ENCODE measurements around the gene RAC3. TPM values are rescaled to one million over a fixed set of nuclear protein-coding genes. Genes with fewer than 3 reads are reported as not detected.

RAC3 gene
- total RNA-seq, 1 donor: 1.8 TPM

DNA sequence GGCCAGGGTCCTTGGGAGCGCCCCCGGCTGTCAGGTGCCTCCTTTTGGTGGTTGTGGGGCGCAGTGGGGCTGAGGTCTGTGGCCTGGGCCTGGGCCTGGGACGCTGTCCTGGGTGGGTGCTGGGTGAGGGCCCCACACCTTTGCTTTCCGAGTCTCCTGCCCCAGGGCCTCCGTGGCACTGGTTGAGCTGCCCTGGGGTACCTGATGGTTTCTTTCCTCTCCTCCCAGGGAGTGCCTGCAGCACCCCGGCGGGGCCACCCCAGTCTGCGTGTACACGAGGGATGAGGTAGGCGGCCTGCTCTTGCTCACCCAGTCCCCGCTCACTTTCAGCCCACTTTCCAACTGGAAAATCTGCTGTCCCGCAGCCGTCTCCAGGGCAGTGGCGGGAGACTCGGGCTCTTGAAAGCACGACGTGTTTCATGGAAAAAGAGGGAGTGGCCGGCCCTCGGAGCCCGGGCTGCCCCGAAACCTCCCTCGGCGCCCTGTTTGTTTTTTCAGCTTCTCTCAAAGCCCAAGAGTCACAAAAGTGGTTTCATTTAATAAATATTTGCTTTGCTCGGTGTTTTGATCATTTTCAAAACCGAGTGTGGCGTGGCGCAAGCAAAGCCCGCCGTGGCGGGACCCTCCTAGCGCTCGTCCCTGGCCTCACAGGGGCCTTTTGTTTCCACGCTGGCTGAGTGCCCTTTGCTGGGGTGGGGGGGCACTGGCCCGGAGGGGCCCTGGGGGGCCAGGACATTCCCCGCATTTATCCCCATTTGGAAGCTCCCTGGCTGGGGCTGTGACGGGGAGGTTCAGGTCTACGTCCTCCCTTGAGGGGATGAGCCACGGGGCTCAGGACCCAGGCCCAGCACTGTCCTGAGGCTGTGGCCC, 36.6 kb upstream of the RAC3 start:
- TF ChIP-seq, protein P1, sequence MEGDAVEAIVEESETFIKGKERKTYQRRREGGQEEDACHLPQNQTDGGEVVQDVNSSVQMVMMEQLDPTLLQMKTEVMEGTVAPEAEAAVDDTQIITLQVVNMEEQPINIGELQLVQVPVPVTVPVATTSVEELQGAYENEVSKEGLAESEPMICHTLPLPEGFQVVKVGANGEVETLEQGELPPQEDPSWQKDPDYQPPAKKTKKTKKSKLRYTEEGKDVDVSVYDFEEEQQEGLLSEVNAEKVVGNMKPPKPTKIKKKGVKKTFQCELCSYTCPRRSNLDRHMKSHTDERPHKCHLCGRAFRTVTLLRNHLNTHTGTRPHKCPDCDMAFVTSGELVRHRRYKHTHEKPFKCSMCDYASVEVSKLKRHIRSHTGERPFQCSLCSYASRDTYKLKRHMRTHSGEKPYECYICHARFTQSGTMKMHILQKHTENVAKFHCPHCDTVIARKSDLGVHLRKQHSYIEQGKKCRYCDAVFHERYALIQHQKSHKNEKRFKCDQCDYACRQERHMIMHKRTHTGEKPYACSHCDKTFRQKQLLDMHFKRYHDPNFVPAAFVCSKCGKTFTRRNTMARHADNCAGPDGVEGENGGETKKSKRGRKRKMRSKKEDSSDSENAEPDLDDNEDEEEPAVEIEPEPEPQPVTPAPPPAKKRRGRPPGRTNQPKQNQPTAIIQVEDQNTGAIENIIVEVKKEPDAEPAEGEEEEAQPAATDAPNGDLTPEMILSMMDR (IDR thresholded peaks at IDR 0.05; ENCODE audit: extremely low read depth, low read depth, low read length): no peak
- Histone ChIP-seq H4K20me1 (ENCODE audit: insufficient read depth, low read length) (peaks cover 31% of the 10 kb centered on the region), H3K79me2 (ENCODE audit: insufficient read depth, low read length) (peaks cover 17% of the 10 kb centered on the region), H3K9me3 (ENCODE audit: low read depth, low read length) (no peaks in the 10 kb centered on the region), H2AFZ (ENCODE audit: low read length) (no peak overlapping the region), H3K27me3 (ENCODE audit: insufficient read depth, low read length) (no peaks in the 10 kb centered on the region), H3K4me2 (ENCODE audit: insufficient read depth, low read length) (no peak overlapping the region), H3K27ac (ENCODE audit: low read depth, low read length) (no peak overlapping the region), H3K4me3 (ENCODE audit: insufficient read depth, low read length) (no peak overlapping the region), H3K36me3 (ENCODE audit: insufficient read depth, low read length) (peaks cover 8% of the 10 kb centered on the region), H3K4me1 (ENCODE audit: insufficient read depth, low read length) (peaks cover 14% of the 10 kb centered on the region)
- no peak for DNase-seq (ENCODE audit: insufficient read length, low spot score, missing footprints)

DNA sequence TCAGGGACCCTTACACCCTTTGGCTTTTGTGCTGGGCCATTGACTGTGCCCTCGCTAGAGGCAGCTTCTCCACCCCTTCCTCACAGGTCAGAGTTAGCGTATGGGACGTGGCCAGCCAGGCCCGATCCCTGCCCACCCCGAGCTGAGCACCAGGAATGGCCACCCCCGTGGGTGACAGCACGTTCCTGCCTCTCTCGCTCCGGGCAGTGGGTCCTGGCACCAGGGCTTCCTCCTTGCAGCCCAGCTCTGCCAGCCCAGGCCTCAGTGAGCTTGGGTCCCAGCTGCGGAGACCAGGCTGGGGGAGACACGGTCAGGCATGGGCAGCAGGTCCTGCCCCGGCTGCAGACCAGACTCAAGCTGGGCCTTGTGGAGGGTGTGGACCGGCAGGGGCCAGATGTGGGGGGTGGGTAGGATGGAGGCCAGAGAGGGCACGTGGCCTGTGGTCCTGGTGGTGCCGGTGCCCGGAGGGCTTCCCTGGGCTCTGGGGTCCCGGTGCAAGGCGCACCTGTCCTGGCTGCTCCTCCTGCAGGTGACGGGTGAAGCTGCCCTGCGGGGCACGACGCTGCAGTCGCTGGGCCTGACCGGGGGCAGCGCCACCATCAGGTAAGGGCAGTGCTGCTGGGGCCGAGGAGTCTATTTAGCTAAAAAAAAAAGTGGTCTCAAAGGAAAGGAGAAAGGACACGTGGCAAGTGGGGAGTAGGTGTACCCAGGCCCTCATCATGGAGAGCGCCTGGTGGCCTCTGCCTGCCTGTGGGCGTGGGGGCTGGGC, 35.8 kb upstream of the RAC3 start:
- DNase-seq (ENCODE audit: insufficient read length, low spot score, missing footprints): no peak
- no peak overlapping the region for H3K4me3 ChIP-seq (ENCODE audit: insufficient read depth, low read length)
- H3K9me3 ChIP-seq (ENCODE audit: low read depth, low read length): no peaks in the 10 kb centered on the region
- H3K27ac ChIP-seq (ENCODE audit: low read depth, low read length): no peak overlapping the region
- H3K79me2 ChIP-seq (ENCODE audit: insufficient read depth, low read length): peaks cover 19% of the 10 kb centered on the region
- H3K4me1 ChIP-seq (ENCODE audit: insufficient read depth, low read length): peaks cover 14% of the 10 kb centered on the region
- H3K4me2 ChIP-seq (ENCODE audit: insufficient read depth, low read length): no peak overlapping the region
- H3K27me3 ChIP-seq (ENCODE audit: insufficient read depth, low read length): no peaks in the 10 kb centered on the region
- no peak overlapping the region for H2AFZ ChIP-seq (ENCODE audit: low read length)
- TF ChIP-seq, protein P1 (IDR thresholded peaks at IDR 0.05; ENCODE audit: extremely low read depth, low read depth, low read length): no peak
- H4K20me1 ChIP-seq (ENCODE audit: insufficient read depth, low read length): peaks cover 28% of the 10 kb centered on the region
- peaks cover 8% of the 10 kb centered on the region for H3K36me3 ChIP-seq (ENCODE audit: insufficient read depth, low read length)

DNA sequence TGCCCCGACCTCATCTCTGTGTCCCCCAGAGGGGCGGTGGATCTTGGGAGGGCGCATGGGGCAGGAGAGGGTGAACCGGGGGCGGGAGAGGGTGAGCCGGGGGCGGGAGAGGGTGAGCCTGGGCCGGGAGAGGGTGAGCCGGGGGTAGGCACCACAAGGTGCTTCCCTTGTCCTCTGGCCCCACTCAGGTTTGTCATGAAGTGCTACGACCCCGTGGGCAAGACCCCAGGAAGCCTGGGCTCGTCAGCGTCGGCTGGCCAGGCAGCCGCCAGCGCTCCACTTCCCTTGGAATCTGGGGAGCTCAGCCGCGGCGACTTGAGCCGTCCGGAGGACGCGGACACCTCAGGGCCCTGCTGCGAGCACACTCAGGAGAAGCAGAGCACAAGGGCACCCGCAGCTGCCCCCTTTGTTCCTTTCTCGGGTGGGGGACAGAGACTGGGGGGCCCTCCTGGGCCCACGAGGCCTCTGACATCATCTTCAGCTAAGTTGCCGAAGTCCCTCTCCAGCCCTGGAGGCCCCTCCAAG, 35.2 kb upstream of the RAC3 start:
- TF ChIP-seq, protein P1 (IDR thresholded peaks at IDR 0.05; ENCODE audit: extremely low read depth, low read depth, low read length): no peak
- H3K4me2 ChIP-seq (ENCODE audit: insufficient read depth, low read length): no peak overlapping the region
- H3K9me3 ChIP-seq (ENCODE audit: low read depth, low read length): no peaks in the 10 kb centered on the region
- H3K27me3 ChIP-seq (ENCODE audit: insufficient read depth, low read length): no peaks in the 10 kb centered on the region
- no peak overlapping the region for H3K4me3 ChIP-seq (ENCODE audit: insufficient read depth, low read length)
- H3K36me3 ChIP-seq (ENCODE audit: insufficient read depth, low read length): peaks cover 8% of the 10 kb centered on the region
- H3K27ac ChIP-seq (ENCODE audit: low read depth, low read length): no peak overlapping the region
- H2AFZ ChIP-seq (ENCODE audit: low read length): no peak overlapping the region
- H3K79me2 ChIP-seq (ENCODE audit: insufficient read depth, low read length): peaks cover 19% of the 10 kb centered on the region
- H3K4me1 ChIP-seq (ENCODE audit: insufficient read depth, low read length): peaks cover 13% of the 10 kb centered on the region
- DNase-seq (ENCODE audit: insufficient read length, low spot score, missing footprints): no peak
- H4K20me1 ChIP-seq (ENCODE audit: insufficient read depth, low read length): peaks cover 23% of the 10 kb centered on the region

Measured in osteoblast (primary cell).